ENCODE results near the gene MDGA2. TPM values are rescaled to one million over a fixed set of nuclear protein-coding genes. Genes with fewer than 3 reads are reported as not detected.
A peak's percentile ranks its signal among the peaks of the same experiment; 100 is the strongest.
"Not testable (repeated sequence)": the region's sequence is repeated elsewhere in the genome, so short reads cannot be mapped to it uniquely, and the experiment has no call there.

The MDGA2 gene
- total RNA-seq, 6 donors from 2014 or later = 0.61 TPM; not detected in 5

- no peak for TF ChIP-seq POLR2A (IDR thresholded peaks at IDR 0.05)
- no peak for TF ChIP-seq EP300 (IDR thresholded peaks at IDR 0.05)
- TF ChIP-seq CTCF (IDR thresholded peaks at IDR 0.05) = no peak
- no peak for TF ChIP-seq POLR2AphosphoS5 (IDR thresholded peaks at IDR 0.05)
- no peaks in the 10 kb centered on the region for H3K4me1 ChIP-seq
- no peaks in the 10 kb centered on the region for H3K9me3 ChIP-seq
- no peaks in the 10 kb centered on the region for H3K27me3 ChIP-seq
- no peak overlapping the region for H3K27ac ChIP-seq
- WGBS, 2 donors = 66 to 76% methylated on average over 2 of the region's 2 CpGs
- no peaks in the 10 kb centered on the region for H3K36me3 ChIP-seq
- no peak for ATAC-seq (ENCODE audit: low FRiP score in 2 of 2)
- H3K4me3 ChIP-seq = no peak overlapping the region
- no peak for DNase-seq
Observed at GRCh38 chr14:47302121-47302520, 373.3 kb downstream of the MDGA2 start.

DNA sequence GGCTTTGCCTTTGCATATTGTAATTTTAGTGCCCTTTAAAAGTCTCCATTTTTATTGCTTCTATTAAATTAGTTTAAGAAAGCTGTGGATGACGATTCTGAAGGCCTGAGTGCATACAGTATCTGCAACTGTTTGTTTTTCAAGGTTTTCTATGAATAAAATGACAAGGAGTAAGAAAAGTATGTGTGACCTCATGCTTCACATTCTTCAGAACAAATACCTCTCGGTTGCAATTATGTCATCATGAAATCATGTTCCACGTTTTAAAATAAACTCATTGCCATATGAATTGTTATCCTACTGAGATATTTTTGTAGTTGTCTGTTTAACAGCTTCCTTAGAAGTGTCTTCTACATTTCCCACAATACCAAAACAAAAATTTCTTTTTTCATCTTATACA, 374.6 kb downstream of the MDGA2 start:
- no peaks in the 10 kb centered on the region for H3K27me3 ChIP-seq
- WGBS, 2 donors = 34 to 36% methylated on average over 3 of the region's 3 CpGs
- ATAC-seq (ENCODE audit: low FRiP score in 2 of 2) (no peak), DNase-seq (no peak)
- H3K36me3 ChIP-seq = no peaks in the 10 kb centered on the region
- H3K4me1 ChIP-seq = no peaks in the 10 kb centered on the region
- no peaks in the 10 kb centered on the region for H3K9me3 ChIP-seq
- H3K27ac ChIP-seq = no peak overlapping the region
- TF ChIP-seq POLR2AphosphoS5 (IDR thresholded peaks at IDR 0.05) (no peak), POLR2A (IDR thresholded peaks at IDR 0.05) (no peak), CTCF (IDR thresholded peaks at IDR 0.05) (no peak), EP300 (IDR thresholded peaks at IDR 0.05) (no peak)
- H3K4me3 ChIP-seq = no peak overlapping the region

- no peaks in the 10 kb centered on the region for H3K4me1 ChIP-seq
- no peak overlapping the region for H3K27ac ChIP-seq
- WGBS, 2 donors = 71 to 80% methylated on average over 1 of the region's 1 CpG
- no peaks in the 10 kb centered on the region for H3K36me3 ChIP-seq
- H3K27me3 ChIP-seq = no peaks in the 10 kb centered on the region
- DNase-seq = no peak
- TF ChIP-seq POLR2AphosphoS5 (IDR thresholded peaks at IDR 0.05) (no peak), EP300 (IDR thresholded peaks at IDR 0.05) (no peak)
- no peak overlapping the region for H3K4me3 ChIP-seq
- ATAC-seq (ENCODE audit: low FRiP score in 2 of 2) = no peak
- no peaks in the 10 kb centered on the region for H3K9me3 ChIP-seq
Observed at GRCh38 chr14:47297374-47297773, 378.0 kb downstream of the MDGA2 start.

DNA sequence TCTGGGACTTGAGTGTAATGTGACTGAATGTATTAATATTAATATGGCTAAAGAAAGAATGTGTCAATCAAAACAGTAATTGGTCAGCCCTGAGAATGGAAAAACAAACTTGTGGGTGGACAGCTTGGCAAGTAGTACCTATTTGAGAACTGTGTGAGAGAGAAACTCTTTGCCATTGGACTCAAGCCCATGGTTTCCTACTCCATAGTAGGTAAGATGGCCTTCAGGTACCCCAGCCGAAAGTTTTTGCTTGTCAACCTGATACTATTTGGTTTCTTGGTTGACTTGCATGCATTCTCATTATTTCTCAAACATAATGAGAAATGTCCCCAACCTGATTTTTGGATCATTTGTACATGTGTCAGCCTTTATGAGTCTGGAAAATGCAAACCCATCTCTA, 391.1 kb downstream of the MDGA2 start:
- TF ChIP-seq POLR2AphosphoS5 (IDR thresholded peaks at IDR 0.05) (no peak), POLR2A (IDR thresholded peaks at IDR 0.05) (no peak)
- Histone ChIP-seq H3K9me3 (no peaks in the 10 kb centered on the region), H3K27me3 (no peaks in the 10 kb centered on the region), H3K36me3 (no peaks in the 10 kb centered on the region), H3K4me3 (no peak overlapping the region), H3K27ac (no peak overlapping the region), H3K4me1 (no peaks in the 10 kb centered on the region)
- no peak for DNase-seq
- no peak for ATAC-seq (ENCODE audit: low FRiP score in 2 of 2)
- WGBS, 2 donors = 85 to 95% methylated on average over 1 of the region's 1 CpG

DNA sequence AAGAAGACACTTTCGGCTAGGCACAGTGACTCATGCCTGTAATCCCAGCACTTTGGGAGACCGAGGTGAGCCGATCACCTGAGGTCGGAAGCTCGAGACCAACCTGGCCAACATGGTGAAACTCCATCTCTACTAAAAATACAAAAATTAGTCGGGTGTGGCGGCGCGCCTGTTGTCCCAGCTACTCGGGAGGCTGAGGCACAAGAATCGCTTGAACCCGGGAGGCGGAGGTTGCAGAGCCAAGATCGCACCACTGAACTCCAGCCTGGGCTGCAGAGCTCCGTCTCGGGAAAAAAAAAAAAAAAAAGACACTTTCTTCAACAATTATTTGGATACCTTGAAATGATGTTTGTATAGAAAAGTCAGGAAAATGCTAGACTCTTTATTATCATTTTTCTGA, 393.6 kb downstream of the MDGA2 start:
- H3K27ac ChIP-seq; H3K4me3 ChIP-seq; H3K36me3 ChIP-seq; H3K27me3 ChIP-seq; ATAC-seq (ENCODE audit: low FRiP score in 2 of 2); H3K4me1 ChIP-seq; H3K9me3 ChIP-seq: not testable (repeated sequence)
- WGBS, 2 donors = 94 to 98% methylated on average over 16 of the region's 16 CpGs
- DNase-seq = peak in 1 of 2 donors; percentile 6

DNA sequence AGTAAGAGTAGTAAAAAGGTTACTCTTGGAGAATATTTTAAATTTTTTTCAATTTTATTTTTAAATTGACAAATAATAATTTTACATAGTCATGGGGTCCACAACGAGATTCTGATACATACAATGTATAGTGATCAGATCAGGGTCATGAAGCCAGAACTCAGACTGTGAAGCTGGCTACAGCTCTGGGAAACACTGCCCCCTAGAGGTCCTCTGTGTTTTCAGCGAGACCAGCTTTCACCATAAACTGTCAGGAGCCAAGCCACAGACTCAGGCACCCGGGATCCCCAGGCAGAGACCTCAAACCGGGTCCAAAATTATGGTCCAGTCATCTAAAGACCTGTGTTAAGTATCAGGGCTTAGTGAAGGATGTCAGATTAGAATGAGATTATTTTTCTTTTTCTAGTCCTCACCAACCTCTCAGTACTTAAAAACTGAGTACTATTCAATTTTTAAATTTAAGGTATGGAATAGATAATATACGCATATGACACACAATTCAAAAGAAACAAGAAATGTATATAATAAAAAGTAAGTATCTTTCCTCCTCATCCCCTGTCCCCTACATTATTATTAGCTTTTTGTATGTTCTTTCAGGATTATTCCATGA, 397.1 kb downstream of the MDGA2 start:
- H3K27ac ChIP-seq = no peak overlapping the region
- TF ChIP-seq EP300 (IDR thresholded peaks at IDR 0.05) = no peak
- TF ChIP-seq POLR2AphosphoS5 (IDR thresholded peaks at IDR 0.05) = no peak
- peak in 5 of 6 experiments; percentile 28 to 47 (median 39) for TF ChIP-seq CTCF (IDR thresholded peaks at IDR 0.05)
- H3K4me1 ChIP-seq = peaks cover 0 to 5% (median 0%) of the 10 kb centered on the region in 4 donors
- no peak overlapping the region for H3K4me3 ChIP-seq
- H3K27me3 ChIP-seq = no peaks in the 10 kb centered on the region
- ATAC-seq (ENCODE audit: low FRiP score in 2 of 2) = peak in 1 of 2 donors; percentile 77
- no peaks in the 10 kb centered on the region for H3K36me3 ChIP-seq
- WGBS, 2 donors = 29% methylated on average over 5 of the region's 5 CpGs
- DNase-seq = peak in 1 of 2 donors; percentile 49
- H3K9me3 ChIP-seq = no peaks in the 10 kb centered on the region

All from upper lobe of left lung (tissue), 6 donors.